Measurements from ENCODE around the gene PIK3CB.
"Not testable (repeated sequence)": the region's sequence is repeated elsewhere in the genome, so short reads cannot be mapped to it uniquely, and the experiment has no call there.

PIK3CB gene

DNA sequence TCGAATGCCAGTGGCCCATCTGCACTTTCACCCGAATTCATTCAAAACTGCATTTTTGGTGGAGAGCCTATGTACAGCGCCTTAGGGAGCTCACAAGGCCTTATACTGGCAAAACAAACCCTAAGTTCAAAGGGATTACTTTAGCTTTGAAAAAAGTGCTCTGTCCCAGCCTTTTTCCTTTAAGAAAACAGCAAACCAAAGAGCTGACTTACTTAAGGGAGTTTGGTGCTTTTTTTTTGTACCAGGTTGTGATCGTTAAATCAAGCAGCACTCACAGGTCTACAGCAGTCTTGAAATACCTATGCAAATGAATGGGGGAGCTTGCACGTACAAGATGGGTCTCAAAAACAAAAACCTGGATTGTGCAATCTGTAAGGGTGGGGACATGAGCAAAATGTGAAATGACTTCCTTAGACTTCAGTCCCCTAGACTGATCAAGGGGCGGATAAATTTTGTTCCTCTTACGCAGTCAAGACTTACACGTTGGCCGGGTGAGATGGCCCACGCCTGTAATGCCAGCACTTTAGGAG, 11.6 kb upstream of the PIK3CB start:
- DNase-seq = no peak

DNA sequence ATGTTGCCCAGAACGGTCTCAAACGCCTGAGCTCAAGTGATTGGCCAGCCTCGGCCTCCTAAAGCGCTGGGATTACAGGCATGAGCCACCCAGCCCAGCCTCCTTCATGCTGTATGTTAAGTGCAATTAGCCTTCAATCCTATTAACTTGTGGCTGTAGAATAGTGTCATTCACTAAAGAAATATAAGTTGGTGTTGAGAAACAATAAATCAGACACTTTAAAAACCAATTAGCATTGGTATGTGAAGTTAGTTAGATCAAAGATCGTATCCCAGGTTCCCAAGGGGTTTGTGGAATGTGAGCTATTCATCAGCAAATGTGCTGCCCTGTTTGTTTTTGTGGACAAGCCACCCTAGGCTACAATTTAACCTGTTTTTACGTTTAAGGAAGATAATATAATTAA, 11.0 kb upstream of the PIK3CB start:
- DNase-seq = no peak

DNA sequence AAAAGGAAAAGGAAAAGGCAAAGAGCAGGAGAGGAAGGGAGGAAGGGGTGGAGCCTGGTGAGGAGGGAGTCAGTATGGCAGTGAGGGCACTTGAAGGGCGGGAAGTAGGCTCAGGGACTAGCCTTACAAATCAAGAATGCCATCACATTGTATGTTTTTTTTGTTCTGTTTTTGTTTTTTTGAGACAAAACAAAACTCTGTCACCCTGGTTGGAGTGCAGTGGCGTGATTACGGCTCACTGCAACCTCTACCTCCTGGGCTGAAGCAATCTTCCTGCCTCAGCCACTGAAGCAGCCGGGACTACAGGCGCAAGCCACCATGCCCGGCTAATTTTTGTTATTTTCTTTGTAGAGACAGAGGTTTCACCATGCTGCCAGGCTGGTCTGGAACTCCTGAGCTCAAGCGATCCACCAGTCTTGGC, 10.5 kb upstream of the PIK3CB start:
- no peak for DNase-seq

DNA sequence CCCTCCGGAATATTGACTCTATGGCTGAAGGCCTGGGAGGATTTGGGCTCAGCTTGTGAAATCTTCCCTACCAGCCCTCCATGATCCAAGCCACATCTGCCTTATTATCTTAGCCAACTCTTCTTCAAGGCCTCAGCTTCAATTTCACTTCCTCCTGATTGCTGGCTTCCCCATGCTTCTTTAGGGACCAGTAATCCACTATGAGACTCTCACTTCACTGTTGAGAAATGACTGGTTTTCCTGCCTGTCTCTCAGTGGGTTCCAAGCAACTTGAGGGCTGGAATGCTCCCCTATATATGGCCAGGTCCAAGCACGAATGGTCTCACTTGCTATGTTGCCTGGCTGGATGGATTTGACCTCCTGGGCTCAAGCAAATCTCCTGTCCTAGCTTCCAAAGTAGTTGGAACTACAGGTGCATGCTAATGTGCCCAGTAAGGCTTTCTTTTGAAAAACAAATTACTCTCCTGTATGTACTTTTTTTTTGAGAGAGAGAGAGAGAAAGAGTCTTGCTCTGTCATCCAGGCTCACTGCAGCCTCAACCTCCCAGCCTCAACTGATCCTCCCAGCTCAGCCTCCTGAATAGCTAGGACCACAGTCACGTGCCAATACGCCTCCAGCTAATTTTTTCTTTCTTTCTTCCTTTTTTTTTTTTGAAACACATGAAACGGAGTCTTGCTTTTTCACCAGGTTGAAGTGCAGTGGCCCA, 7.9 kb upstream of the PIK3CB start:
- no peak for DNase-seq

DNA sequence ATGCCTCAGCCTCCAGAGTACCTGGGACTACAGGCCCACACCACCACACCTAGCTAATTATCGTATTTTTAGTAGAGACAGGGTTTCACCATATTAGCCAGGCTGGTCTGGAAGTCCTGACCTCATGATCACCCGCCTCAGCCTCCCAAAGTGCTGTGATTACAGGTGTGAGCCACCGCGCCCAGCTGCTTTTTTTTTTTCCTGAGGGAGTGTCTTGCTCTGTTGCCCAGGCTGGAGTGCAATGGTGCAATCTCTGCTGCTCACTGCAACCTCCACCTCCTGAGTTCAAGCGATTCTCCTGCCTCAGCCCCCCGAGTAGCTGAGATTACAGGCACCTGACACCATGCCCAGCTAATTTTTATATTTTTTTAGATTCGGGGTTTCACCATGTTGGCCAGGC, 3.7 kb upstream of the PIK3CB start:
- DNase-seq = not testable (repeated sequence)

DNA sequence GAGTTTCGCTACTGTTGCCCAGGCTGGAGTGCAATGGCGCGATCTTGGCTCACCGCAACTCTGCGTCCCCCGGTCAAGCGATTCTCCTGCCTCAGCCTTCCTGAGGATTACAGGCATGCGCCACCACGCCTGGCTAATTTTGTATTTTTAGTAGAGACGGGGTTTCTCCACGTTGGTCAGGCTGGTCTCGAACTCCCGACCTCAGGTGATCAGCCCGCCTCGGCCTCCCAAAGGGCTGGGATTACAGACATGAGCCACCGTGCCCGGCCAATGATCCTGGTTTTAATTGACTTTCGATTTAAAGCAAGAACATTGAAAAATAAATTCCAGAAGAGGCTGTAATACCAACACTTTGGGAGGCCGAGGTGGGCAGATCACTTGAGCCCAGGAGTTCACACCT, 1.1 kb upstream of the PIK3CB start:
- not testable (repeated sequence) for DNase-seq

DNA sequence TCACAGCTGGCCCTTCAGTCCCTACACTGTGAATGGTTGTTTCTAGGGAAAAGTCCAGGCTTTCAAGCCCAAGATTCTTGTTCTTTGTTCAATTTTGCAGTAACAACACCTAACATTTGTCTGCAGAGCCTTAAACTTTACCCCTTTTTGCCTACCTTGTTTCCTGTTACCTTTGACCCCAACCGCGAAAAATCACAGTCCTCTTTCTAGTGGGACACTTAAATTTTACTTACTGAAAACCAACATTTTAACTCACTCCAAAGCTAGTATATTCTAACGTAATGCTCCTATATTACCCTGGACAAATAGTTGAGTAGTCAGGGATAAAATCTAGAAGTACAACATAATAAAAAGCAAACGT, 649 bp upstream of the PIK3CB start:
- DNase-seq = no peak

DNA sequence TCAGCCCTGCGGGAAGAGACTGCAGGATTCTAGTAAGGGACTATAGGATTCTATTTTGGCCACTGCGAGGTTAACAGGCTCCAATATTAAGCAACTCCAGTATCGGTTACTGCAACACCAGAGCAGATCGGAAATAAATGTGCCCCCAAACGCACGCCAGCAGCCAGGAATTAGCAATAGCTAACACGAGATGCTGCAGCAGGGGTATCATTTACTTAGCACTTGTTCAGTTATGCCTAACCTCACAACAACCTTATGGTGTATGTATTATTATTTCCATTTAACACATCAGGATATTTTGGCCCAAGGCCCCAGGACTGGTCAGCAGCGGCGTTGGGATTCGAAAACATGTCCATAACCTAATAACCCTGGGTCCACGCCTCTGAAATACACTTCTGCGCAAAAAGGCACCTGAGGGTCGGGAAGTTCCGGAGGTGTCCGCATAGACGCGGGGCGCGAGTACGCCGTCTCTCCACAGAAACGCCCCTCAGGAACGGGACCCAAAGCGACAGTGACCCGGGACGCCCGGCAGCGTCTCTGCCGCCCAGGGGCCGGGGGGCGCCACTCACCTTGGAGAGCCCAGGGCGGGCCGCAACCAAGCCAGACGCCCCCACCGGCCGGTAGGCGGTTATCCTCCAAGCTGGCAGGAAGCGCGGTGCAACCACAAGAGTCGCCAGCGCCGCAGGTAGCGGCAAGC, 681 bp downstream of the PIK3CB start:
- peak; percentile 62 to 75 for DNase-seq

DNA sequence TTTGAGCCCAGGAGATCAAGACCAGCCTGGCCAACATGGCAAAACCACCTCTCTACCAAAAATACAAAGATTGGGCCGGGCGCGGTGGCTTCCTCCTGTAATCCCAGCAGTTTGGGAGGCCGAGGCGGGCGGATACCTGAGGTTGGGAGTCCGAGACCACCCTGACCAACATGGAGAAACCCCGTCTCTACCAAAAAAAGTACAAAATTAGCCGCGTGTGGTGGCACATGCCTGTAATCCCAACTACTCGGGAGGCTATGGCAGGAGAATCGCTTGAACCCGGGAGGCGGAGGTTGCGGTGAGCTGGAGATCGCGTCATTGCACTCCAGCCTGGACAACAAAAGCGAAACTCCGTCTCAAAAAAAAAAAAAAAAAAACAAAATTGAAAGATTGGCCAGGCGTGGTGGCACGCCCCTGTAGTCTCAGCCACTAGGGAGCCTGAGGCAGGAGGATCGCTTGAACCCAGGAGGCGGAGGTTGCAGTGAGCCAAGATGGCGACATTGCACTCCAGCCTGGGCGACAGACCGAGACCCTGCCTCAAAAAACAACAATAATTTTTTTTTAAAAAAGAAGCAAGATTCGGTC, 2.2 kb downstream of the PIK3CB start:
- DNase-seq = not testable (repeated sequence)

DNA sequence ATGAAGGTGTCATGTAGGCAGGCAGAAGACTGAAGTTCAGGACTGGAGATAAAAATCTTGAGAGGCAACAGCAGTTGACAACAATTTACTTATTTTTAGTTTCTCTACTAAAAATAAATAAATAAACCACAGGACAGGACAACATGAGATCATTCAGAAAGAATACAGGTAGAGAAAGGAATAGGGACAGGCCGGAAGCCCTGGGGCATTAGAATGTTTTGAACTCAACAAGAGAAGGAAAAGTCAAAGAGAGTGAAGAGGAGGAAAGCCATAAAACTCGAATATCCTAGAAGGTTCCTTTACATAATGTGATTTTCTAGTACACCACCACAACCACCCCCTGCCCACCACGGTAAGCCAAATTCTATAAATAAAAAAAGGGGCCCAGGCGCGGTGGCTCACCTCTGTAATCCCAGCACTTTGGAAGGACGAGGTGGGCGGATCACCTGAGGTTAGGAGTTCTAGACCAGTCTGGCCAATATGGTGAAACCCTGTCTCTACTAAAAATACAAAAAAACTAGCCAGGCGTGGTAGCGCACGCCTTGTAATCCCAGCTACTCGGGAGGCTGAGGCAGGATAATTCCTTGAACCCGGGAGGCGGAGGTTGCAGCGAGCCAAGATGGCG, 4.7 kb downstream of the PIK3CB start:
- DNase-seq = no peak

DNA sequence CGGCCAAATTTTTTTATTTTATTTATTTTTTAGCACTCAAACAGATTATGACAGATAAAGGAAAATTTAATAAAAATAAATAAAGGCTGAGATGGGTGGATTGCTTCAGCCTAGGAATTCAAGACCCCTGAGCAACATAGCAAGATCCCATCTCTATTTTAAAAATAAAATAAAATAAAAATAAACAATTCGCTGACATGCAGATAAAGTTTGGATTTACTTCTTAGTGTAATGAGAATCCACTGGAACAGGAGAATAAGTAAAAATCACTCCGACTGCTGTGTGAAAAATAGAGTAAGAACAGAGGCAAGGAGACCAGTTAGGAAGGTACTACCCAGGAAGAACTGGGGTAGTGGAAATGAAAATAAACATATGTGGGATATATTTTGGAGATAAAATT, 5.6 kb downstream of the PIK3CB start:
- DNase-seq = no peak

DNA sequence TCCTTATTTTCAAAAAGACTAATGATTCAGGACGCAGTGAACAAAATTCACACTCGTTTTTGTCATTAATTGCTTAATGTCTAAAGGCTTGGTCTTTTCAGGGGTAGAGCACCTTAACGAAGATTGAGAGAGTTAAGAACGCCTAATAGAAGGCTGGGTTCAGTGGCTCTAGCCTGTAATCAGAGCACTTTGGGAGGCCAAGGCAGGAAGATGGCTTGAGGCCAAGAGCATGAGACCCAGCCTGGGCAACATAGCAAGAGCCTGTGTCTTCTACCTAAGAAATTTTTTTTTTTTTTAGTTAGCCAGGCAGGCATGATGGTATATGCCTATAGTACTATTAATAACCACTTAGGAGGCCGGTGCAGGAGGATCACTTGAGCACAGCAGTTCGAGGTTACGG, 7.5 kb downstream of the PIK3CB start:
- no peak for DNase-seq

DNA sequence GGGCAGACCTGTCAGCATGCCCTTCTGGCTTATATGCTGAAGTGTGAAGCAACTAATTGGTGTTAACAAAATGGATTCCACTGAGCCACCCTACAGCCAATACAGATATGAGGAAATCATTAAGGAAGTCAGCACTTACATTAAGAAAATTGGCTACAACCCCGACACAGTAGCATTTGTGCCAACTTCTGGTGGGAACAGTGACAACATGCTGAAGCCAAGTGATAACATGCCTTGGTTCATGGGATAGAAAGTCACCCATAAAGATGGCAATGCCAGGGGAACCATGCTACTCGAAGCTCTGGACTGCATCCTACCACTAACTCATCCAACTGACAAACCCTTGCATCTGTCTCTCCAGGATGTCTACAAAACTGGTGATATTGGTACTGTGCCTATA, 9.4 kb downstream of the PIK3CB start:
- DNase-seq = no peak

DNA sequence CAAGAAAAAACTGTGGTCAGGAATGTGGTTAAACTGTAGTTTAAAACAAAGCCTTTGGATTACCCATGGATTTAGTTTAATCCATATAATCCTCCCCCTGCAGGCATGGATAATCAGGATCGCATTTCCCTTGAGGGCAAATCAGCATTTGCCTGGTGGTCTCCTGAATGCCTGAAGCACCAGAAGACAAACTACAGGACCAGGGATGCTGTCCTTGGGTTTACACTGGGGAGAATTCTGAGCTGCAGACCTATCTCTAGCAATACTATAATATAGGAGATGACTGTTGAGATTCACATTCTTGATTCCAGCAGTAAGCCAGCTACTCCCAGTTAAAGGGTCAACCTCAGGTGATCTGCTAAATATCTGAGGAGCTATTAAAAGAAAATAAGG, 10.6 kb downstream of the PIK3CB start:
- peak; percentile 56 to 83 for DNase-seq

DNA sequence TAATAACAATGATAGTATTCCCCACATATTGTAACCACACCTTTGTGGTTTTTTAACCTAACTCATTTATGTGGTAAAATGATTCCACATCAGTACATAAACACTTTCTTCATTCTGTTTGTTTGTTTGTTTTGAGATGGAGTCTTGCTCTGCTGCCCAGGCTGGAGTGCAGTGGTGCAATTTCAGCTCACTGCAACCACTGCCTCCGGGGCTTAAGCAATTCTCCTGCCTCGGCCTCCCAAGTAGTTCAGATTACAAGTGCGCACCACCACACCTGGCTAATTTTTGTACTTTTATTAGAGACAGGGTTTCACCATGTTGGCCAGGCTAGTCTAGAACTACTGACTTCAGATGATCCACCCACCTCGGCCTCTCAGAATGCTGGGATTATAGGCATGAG, 14.3 kb downstream of the PIK3CB start:
- DNase-seq = not testable (repeated sequence)

DNA sequence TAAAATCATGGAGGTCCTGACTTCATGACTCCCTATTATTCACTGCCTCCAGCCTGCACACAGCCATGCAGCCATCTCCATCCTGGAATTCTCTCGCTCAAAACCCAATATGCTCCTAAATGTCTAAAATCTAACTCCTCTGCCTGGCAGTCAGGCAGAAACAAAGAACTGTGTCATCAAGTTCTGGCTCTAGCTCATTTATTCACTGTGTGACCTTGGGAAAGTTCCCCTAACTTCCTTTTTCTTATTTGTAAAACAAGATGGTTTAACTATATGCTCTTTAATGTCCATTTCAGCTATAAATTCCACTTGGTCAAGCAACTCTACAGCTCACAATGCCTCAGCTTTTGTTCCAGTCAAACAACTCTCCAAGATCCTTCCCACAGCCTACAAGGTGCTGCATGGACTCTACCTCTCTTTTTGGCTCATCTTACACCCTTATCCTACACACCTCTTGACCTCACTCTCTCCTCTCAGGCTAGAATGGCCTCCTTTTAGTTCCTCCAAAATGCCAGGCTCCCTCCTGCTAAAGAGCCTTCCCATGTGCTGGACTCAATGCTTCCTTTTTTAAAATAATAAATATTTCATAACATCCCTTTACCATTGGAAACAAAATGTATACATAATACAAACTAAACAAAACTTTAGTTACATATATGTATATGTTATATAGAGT, 16.4 kb downstream of the PIK3CB start:
- no peak for DNase-seq

DNA sequence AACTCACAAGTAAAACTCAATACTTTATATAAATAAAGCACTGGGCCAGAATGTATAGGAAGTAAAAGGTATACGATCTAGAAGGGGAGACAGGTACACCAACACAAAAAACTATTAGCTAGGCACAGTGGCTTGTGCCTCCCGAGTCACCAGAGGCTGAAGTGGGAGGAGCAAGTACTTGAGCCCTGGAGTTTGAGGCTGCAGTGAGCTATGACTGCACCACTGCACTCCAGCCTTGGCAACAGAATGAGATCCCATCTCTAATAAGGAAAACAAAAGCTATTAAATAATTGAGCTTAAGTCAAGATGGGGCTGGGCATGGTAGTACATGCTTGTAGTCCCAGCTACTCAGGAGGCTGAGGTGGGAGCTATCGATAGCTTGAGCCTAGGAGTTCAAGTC, 17.0 kb downstream of the PIK3CB start:
- no peak for DNase-seq

DNA sequence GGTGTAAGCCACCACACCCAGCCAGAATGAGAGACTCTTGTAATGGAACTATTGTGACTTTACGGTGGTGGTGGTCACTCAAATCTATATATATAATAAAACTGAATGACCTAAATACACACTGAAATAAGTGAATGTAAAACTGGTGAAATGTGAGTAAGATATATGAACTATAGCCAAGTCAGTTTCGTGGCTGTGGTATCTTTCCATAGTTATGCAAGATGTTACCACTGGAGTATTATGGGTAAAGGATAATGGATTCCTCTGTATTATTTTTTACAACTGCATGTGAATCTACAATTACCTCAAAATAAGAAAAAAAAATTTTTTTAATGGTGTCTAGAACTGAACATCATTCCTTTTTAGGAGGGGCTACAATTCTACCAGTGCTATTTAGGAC, 21.9 kb downstream of the PIK3CB start:
- no peak for DNase-seq

DNA sequence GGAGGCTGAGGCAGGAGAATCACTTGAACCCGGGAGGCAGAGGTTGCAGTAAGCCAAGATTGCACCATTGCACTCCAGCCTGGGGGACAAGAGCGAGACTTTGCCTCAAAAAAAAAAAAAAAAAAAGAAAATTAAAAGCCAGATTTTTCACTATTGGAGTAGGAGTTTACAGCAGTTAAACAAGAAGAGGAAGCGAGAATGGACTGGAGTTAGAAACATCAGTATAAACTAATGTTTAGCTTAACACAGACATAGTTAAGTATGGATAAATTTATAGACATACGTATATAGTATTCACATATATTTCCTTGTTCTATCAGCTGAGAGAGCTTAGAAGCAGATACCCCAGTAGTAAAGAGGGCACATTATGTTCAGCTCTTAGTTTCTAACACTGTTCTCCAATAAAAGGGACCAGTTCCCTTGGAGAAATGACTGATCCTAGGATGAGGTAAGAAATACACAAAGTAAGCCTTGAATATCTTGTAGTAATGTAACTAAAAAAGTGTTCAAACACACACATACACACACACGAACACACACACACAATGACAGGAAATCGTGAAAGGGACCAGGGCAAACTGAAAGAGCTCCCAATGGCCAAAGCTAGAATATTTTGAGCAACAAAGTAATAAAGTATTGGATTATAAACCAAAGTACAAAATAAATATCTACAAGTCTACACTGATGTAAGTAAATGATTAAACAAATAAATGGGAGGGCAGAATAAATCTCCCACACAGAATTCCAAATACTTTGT, 25.1 kb downstream of the PIK3CB start:
- DNase-seq = no peak

DNA sequence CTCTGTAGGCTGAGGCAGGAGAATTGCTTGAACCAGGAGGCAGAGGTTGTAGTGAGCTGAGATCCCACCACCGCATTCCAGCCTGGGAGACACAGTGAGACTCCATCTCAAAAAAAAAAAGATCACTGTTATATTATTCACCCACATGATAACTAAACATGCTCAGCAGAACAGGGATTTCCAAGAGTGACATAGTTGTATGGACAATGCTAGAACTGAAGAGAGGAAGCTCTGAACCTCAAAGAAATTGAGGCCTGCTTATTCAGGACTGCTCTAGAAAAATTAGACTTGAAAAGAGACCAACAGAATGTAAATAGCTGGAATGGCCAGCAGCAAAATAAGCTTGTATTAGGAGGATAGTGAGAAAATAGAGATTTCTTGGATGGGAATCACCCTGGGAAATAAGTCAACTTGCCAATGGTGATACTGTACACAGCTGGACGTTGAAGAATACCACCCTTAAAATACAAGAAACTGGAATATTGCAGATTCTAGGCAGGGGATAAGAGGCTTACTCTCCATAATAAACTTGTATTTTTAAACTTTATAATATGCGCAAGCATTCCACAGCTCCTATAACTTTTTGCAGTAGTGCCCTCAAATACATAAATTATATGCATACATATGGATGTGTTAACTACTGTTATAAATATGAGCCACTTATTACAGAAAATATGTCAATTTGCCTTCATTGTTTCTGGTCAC, 28.2 kb downstream of the PIK3CB start:
- DNase-seq = no peak

DNA sequence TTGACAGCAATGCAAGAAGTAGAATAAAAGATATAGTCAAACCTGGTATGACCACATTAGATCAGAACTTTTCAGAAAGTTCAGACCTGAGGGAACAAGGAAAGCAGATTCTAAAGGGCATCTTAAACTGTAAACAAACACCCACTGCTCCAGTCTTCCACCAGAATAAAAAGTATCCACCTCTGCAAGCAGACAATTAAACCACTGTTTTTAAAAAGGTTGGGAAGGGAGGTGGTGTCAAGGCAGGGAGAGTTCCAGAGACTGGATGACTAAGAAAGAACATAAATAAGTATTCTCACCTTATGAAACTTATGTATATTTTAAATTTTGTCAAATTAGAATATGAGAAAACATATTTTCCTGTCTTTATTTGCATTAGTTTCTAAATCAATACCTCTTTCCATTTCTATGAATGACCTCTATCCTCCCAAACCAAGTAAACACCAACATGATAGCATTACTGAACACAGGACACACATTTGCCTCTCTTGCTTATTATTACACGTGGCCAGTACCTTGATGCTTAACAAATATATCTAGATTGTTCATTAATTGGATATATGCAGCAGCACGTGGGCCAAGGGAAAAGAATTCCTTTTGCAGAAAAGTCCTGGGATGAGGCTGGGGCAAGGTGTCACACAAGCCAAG, 31.6 kb downstream of the PIK3CB start:
- no peak for DNase-seq

Measured in NCI-H524 (cell line).